CD4-positive, alpha-beta memory T cell (primary cell): ENCODE results near the gene DPEP3. TPM values are rescaled to one million over a fixed set of nuclear protein-coding genes. Genes with fewer than 3 reads are reported as not detected.

Source experiments
- CTCF ChIA-PET: fragments of 350-600 bp; sonication (Branson Sonifier 250); formaldehyde crosslinking; loops from one replicate; lab custom pipeline; 2021; ENCODE audit warnings: inconsistent platforms; ENCODE audit not compliant: partially characterized antibody; lab: Charles Lee
- POLR2A ChIA-PET: fragments of 350-600 bp; sonication (Branson Sonifier 250); formaldehyde crosslinking; loops from one replicate; lab custom pipeline; 2021; ENCODE audit not compliant: partially characterized antibody; lab: Charles Lee
- DNase-seq, 5 donors: peaks; one replicate each; pipeline versions ENCODE4 v3.0.0 to v3.0.0-alpha.2; 2020 to 2022; ENCODE audit warnings: mixed read lengths in 1 of 5
- H3K27ac ChIP-seq: one replicate; pipeline ENCODE4 v1.7.0; 2013; ENCODE audit warnings: low read depth, low read length
- H3K27me3 ChIP-seq: 2 replicates; pipeline ENCODE4 v1.7.0; 2013; ENCODE audit warnings: mild to moderate bottlenecking, low read length, moderate library complexity; ENCODE audit not compliant: insufficient read depth
- H3K36me3 ChIP-seq: 2 replicates; pipeline ENCODE4 v1.7.0; 2013; ENCODE audit warnings: mild to moderate bottlenecking, low read length, moderate library complexity; ENCODE audit not compliant: insufficient read depth
- H3K4me1 ChIP-seq: 2 replicates; pipeline ENCODE4 v1.7.0; 2013; ENCODE audit warnings: mild to moderate bottlenecking, low read length, moderate library complexity; ENCODE audit not compliant: insufficient read depth
- H3K4me3 ChIP-seq, 2 donors: one replicate each; pipeline ENCODE4 v1.7.0; 2013; ENCODE audit warnings: low read length in 2 of 2, mild to moderate bottlenecking in 1 of 2
- H3K9me3 ChIP-seq, 2 donors: one replicate each; pipeline ENCODE4 v1.7.0; 2013; ENCODE audit warnings: low read length in 2 of 2, control low read depth in 1 of 2; ENCODE audit not compliant: control insufficient read depth in 1 of 2
- H3K27ac Mint-ChIP-seq, 7 donors: one replicate each; pipeline ENCODE4 v1.8.0; 2020 to 2021; ENCODE audit warnings: mixed read lengths in 7 of 7, mild to moderate bottlenecking in 6 of 7, inconsistent platforms in 3 of 7, moderate library complexity in 3 of 7
- H3K27me3 Mint-ChIP-seq, 2 donors: one replicate each; pipeline ENCODE4 v1.8.0; 2020 to 2021; ENCODE audit warnings: mixed read lengths in 2 of 2
- H3K36me3 Mint-ChIP-seq, 2 donors: one replicate each; pipeline ENCODE4 v1.8.0; 2020 to 2021; ENCODE audit warnings: mixed read lengths in 2 of 2, inconsistent platforms in 1 of 2, mild to moderate bottlenecking in 1 of 2
- H3K4me1 Mint-ChIP-seq, 4 donors: one replicate each; pipeline ENCODE4 v1.8.0; 2020 to 2021; ENCODE audit warnings: mixed read lengths in 4 of 4, mild to moderate bottlenecking in 1 of 4
- H3K4me3 Mint-ChIP-seq, 8 donors: one replicate each; pipeline ENCODE4 v1.8.0; 2020 to 2021; ENCODE audit warnings: mixed read lengths in 8 of 8, mild to moderate bottlenecking in 7 of 8, moderate library complexity in 6 of 8, inconsistent platforms in 3 of 8
- H3K9me3 Mint-ChIP-seq, 8 donors: one replicate each; pipeline ENCODE4 v1.8.0; 2020 to 2021; ENCODE audit warnings: mixed read lengths in 8 of 8, mild to moderate bottlenecking in 5 of 8, inconsistent platforms in 3 of 8, moderate library complexity in 1 of 8
- intact Hi-C: fragments of 100-400 bp; cut with micrococcal nuclease; formaldehyde crosslinking; loops from one replicate; pipeline ENCODE4 v1.15.1; 2023
- polyA plus RNA-seq, 2 donors: library from polyadenylated mRNA; unstranded; fragments of 300-500 nt; fragmentation: Illumina TruSeq; gene quantifications; one replicate each; pipeline ENCODE4 v1.2.3, GENCODE V29; 2021
- total RNA-seq, 2 experiments: library from RNA; stranded (reverse); gene quantifications; one replicate each; pipeline ENCODE4 v1.2.3, GENCODE V29; 2021

Gene DPEP3
- total and polyA plus RNA-seq, 4 experiments from 2014 or later: 0.91 to 1.2 TPM; not detected in 2

- Mint-ChIP-seq H3K4me3 (peak overlapping the region in 5 of 8 donors; percentile 36 to 100 (median 98)), H3K27ac (peak overlapping the region; percentile 15 to 99 (median 98)), H3K27me3 (no peaks in the 10 kb centered on the region), H3K36me3 (peaks cover 15 to 45% of the 10 kb centered on the region in 2 donors), H3K4me1 (peaks cover 14 to 40% (median 30%) of the 10 kb centered on the region in 4 donors), H3K9me3 (peaks cover 0 to 3% (median 0%) of the 10 kb centered on the region in 8 donors)
- Histone ChIP-seq H3K9me3 (no peaks in the 10 kb centered on the region), H3K4me1 (peaks cover 25% of the 10 kb centered on the region), H3K27ac (peak overlapping the region; percentile 81), H3K27me3 (no peaks in the 10 kb centered on the region), H3K4me3 (no peak overlapping the region), H3K36me3 (peaks cover 41% of the 10 kb centered on the region)
- POLR2A ChIA-PET: interaction anchor here (1.0 to 7.3 kb wide), 29 partner anchors 8 to 453 kb away, joined by 3 to 49 read pairs (median 11); partner anchors contain the start of genes ATP6V0D1, DDX28, DUS2 and EDC4
- no peak for DNase-seq
- CTCF ChIA-PET: interaction anchor here (1.5 to 3.3 kb wide), 8 partner anchors 8 to 414 kb away, joined by 3 to 16 read pairs (median 7); partner anchors contain the start of gene NRN1L
- intact Hi-C loops: loop anchor here (1.0 kb wide), 5 partner anchors 41 to 372 kb away; partner anchors contain the start of genes CTCF, DPEP2 and PSKH1
Observed at GRCh38 chr16:67934306-67935100, 45.8 kb downstream of the DPEP3 start.

DNA sequence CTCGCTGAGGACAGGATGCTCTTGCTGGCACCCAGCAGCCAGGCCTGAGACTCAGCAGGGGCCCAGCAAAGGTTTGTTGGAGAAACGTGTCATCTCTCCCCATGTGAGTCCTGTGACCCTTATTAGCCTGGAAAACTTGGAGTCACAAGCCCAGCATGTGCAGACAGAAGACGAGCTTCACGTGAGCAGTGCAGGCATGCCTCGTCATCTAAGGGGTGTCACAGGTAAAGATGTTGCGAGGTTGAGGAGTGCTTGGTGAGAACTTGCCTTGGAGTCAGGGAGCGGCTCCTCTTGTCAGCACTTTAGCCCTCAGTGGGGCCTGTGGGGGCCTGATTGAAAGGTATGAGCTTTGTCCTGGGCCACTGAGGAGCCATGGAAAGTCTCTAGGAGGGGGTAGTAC lies 46.5 kb downstream of the DPEP3 start:
- CTCF ChIA-PET: interaction anchor here (1.5 to 2.9 kb wide), 4 partner anchors 9 to 413 kb away, joined by 3 to 14 read pairs (median 9); no protein-coding TSS in a partner anchor
- H3K9me3 ChIP-seq: no peaks in the 10 kb centered on the region
- no peak overlapping the region for H3K27ac ChIP-seq
- Mint-ChIP-seq H3K36me3 (peaks cover 15 to 45% of the 10 kb centered on the region in 2 donors), H3K4me3 (peak overlapping the region in 3 of 8 donors; percentile 10 to 43 (median 25)), H3K27ac (peak overlapping the region in 6 of 7 donors; percentile 15 to 81 (median 46)), H3K9me3 (peaks cover 0 to 3% (median 0%) of the 10 kb centered on the region in 8 donors), H3K4me1 (peaks cover 14 to 35% (median 27%) of the 10 kb centered on the region in 4 donors), H3K27me3 (no peaks in the 10 kb centered on the region)
- peaks cover 22% of the 10 kb centered on the region for H3K4me1 ChIP-seq
- H3K4me3 ChIP-seq: no peak overlapping the region
- POLR2A ChIA-PET: interaction anchor here (1.0 to 7.3 kb wide), 15 partner anchors 11 to 452 kb away, joined by 3 to 49 read pairs (median 11); partner anchors contain the start of genes ATP6V0D1, DDX28, DUS2 and EDC4
- intact Hi-C loops: no loop called here
- peaks cover 45% of the 10 kb centered on the region for H3K36me3 ChIP-seq
- no peaks in the 10 kb centered on the region for H3K27me3 ChIP-seq
- DNase-seq: no peak

- H3K27ac ChIP-seq: no peak overlapping the region
- H3K9me3 ChIP-seq: no peaks in the 10 kb centered on the region
- CTCF ChIA-PET: interaction anchor here (0.9 to 1.9 kb wide), 5 partner anchors 9 to 260 kb away, joined by 3 to 8 read pairs (median 6); no protein-coding TSS in a partner anchor
- POLR2A ChIA-PET: interaction anchor here (1.2 to 2.4 kb wide), 3 partner anchors 10 to 116 kb away, joined by 3 to 11 read pairs (median 4); no protein-coding TSS in a partner anchor
- H3K36me3 ChIP-seq: peaks cover 55% of the 10 kb centered on the region
- Mint-ChIP-seq H3K4me1 (peaks cover 16 to 41% (median 32%) of the 10 kb centered on the region in 4 donors), H3K4me3 (no peak overlapping the region), H3K36me3 (peaks cover 15 to 54% of the 10 kb centered on the region in 2 donors), H3K27me3 (no peaks in the 10 kb centered on the region), H3K9me3 (peaks cover 0 to 3% (median 0%) of the 10 kb centered on the region in 8 donors), H3K27ac (peak overlapping the region in 3 of 7 donors; percentile 17 to 47 (median 46))
- peaks cover 25% of the 10 kb centered on the region for H3K4me1 ChIP-seq
- no peak overlapping the region for H3K4me3 ChIP-seq
- H3K27me3 ChIP-seq: no peaks in the 10 kb centered on the region
- intact Hi-C loops: no loop called here
- no peak for DNase-seq
Observed at GRCh38 chr16:67932462-67932840, 47.8 kb downstream of the DPEP3 start.

GRCh38 chr16:67931712-67932461 lies 48.4 kb downstream of the DPEP3 start, which contains the start of gene CTRL:
Gene CTRL (minus strand): TSS chr16:67931862. CDS start chr16:67931852, 10 bp downstream.
- H3K27ac ChIP-seq: no peak within 1 kb of the TSS
- Mint-ChIP-seq H3K4me1 (peaks cover 11 to 36% (median 26%) of the 10 kb centered on the region in 4 donors), H3K27me3 (no peaks in the 10 kb centered on the region), H3K36me3 (peaks cover 15 to 50% of the 10 kb centered on the region in 2 donors), H3K27ac (peak within 1 kb of the TSS in 6 of 7 donors; percentile 46 to 53 (median 47)), H3K9me3 (peaks cover 0 to 3% (median 0%) of the 10 kb centered on the region in 8 donors), H3K4me3 (no peak within 1 kb of the TSS)
- no peaks in the 10 kb centered on the region for H3K27me3 ChIP-seq
- no peaks in the 10 kb centered on the region for H3K9me3 ChIP-seq
- POLR2A ChIA-PET: interaction anchor here (1.0 to 2.4 kb wide), 6 partner anchors 11 to 115 kb away, joined by 3 to 11 read pairs (median 4); partner anchors contain the start of gene PSKH1
- peaks cover 19% of the 10 kb centered on the region for H3K4me1 ChIP-seq
- intact Hi-C loops: no loop called here
- peaks cover 56% of the 10 kb centered on the region for H3K36me3 ChIP-seq
- DNase-seq: no peak
- CTCF ChIA-PET: interaction anchor here (0.7 to 5.3 kb wide), 8 partner anchors 9 to 411 kb away, joined by 3 to 30 read pairs (median 5); no protein-coding TSS in a partner anchor
- H3K4me3 ChIP-seq: no peak within 1 kb of the TSS

GRCh38 chr16:67930678-67931211 lies 49.6 kb downstream of the DPEP3 start:
- Mint-ChIP-seq H3K9me3 (peaks cover 0 to under 1% (median 0%) of the 10 kb centered on the region in 8 donors), H3K36me3 (peaks cover 14 to 45% of the 10 kb centered on the region in 2 donors), H3K4me3 (no peak overlapping the region), H3K4me1 (peaks cover 9 to 33% (median 22%) of the 10 kb centered on the region in 4 donors), H3K27me3 (no peaks in the 10 kb centered on the region), H3K27ac (peak overlapping the region in 1 of 7 donors; percentile 35)
- Histone ChIP-seq H3K27ac (no peak overlapping the region), H3K36me3 (peaks cover 56% of the 10 kb centered on the region), H3K27me3 (no peaks in the 10 kb centered on the region), H3K9me3 (no peaks in the 10 kb centered on the region), H3K4me3 (no peak overlapping the region), H3K4me1 (peaks cover 18% of the 10 kb centered on the region)
- CTCF ChIA-PET: interaction anchor here (0.7 to 8.8 kb wide), 4 partner anchors 47 to 409 kb away, joined by 3 to 61 read pairs (median 20); partner anchors contain the start of gene NRN1L
- DNase-seq: no peak
- POLR2A ChIA-PET: interaction anchor here (1.0 to 1.4 kb wide), 3 partner anchors 38 to 48 kb away, joined by 3 to 6 read pairs (median 3); partner anchors contain the start of gene PSKH1
- intact Hi-C loops: no loop called here

DNA sequence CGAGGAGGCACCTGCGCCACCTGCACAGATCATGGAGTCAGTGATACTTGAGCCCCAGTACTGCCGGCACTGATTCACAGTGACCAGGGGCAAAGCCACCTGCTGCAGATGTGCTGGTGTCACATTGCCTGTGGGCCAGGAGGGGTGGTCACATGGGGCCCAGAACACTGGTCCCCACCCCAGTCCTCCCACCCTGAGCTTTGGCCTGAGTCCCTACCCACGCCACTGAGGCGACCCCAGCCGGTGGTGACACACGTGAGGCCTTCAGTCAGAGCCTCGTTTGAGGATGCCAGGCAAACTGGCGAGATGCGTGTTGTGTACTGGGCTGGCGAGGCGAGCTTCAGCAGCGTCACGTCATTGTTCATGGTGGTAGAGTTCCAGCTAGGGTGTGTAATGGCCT lies 50.1 kb downstream of the DPEP3 start:
- Histone ChIP-seq H3K4me1 (peaks cover 15% of the 10 kb centered on the region), H3K27me3 (no peaks in the 10 kb centered on the region), H3K27ac (no peak overlapping the region), H3K9me3 (no peaks in the 10 kb centered on the region), H3K4me3 (no peak overlapping the region), H3K36me3 (peaks cover 54% of the 10 kb centered on the region)
- intact Hi-C loops: no loop called here
- Mint-ChIP-seq H3K9me3 (no peaks in the 10 kb centered on the region), H3K36me3 (peaks cover 9 to 40% of the 10 kb centered on the region in 2 donors), H3K27ac (no peak overlapping the region), H3K4me1 (peaks cover 6 to 28% (median 17%) of the 10 kb centered on the region in 4 donors), H3K4me3 (no peak overlapping the region), H3K27me3 (no peaks in the 10 kb centered on the region)
- ChIA-PET CTCF (interaction anchor here (2.7 to 8.8 kb wide), 3 partner anchors 46 to 409 kb away, joined by 9 to 61 read pairs (median 30); partner anchors contain the start of gene NRN1L), POLR2A (interaction anchor here (1.6 kb wide), 1 partner anchor 47 kb away, joined by 5 read pairs; no protein-coding TSS in a partner anchor)
- no peak for DNase-seq
